Neural cell (in vitro differentiated cells): Measurements from ENCODE around the gene LAPTM5. TPM values are rescaled to one million over a fixed set of nuclear protein-coding genes. Genes with fewer than 3 reads are reported as not detected.

Source experiments
- H2AFZ ChIP-seq: fragments of 200-600, 300-800 bp; sonication (generic), shearing (Covaris generic); 2 replicates; pipeline ENCODE4 v1.6.0; 2014; ENCODE audit warnings: low read depth, mild to moderate bottlenecking, antibody characterized with exemption, low read length, moderate library complexity
- H3F3A ChIP-seq: fragments of 200-600 bp; shearing (Covaris generic); 2 replicates; pipeline ENCODE4 v1.6.1; 2016; ENCODE audit warnings: mild to moderate bottlenecking, moderate library complexity, mixed read lengths, antibody characterized with exemption, low read length; ENCODE audit not compliant: insufficient read depth, poor library complexity, severe bottlenecking
- H3K27ac ChIP-seq: fragments of 200-600, 300-800 bp; sonication (generic), shearing (Covaris generic); 2 replicates; pipeline ENCODE4 v1.5.1; 2014; ENCODE audit warnings: mild to moderate bottlenecking, low read length, moderate library complexity
- H3K27me3 ChIP-seq: fragments of 300-800, 200-600 bp; sonication (generic), shearing (Covaris generic); 2 replicates; pipeline ENCODE4 v1.6.0; 2014; ENCODE audit warnings: mild to moderate bottlenecking, low read depth, low read length, moderate library complexity; ENCODE audit not compliant: insufficient read depth
- H3K36me3 ChIP-seq: fragments of 300-800, 200-600 bp; sonication (generic), shearing (Covaris generic); 2 replicates; pipeline ENCODE4 v1.5.1; 2014; ENCODE audit warnings: mild to moderate bottlenecking, antibody characterized with exemption, low read length, moderate library complexity; ENCODE audit not compliant: insufficient read depth
- H3K4me2 ChIP-seq: fragments of 300-800, 200-600 bp; sonication (generic), shearing (Covaris generic); 2 replicates; pipeline ENCODE4 v1.6.0; 2014; ENCODE audit warnings: mild to moderate bottlenecking, low read length
- H3K4me3 ChIP-seq: fragments of 300-800, 200-600 bp; sonication (generic), shearing (Covaris generic); 2 replicates; pipeline ENCODE4 v1.5.1; 2014; ENCODE audit warnings: mild to moderate bottlenecking, low read length, moderate library complexity
- H3K79me2 ChIP-seq: fragments of 200-600 bp; shearing (Covaris generic); replicated peaks from 2 replicates; pipeline ENCODE4 v1.6.0; 2014; ENCODE audit warnings: mild to moderate bottlenecking, low read length, moderate library complexity; ENCODE audit not compliant: insufficient read depth
- H3K9ac ChIP-seq: fragments of 300-800, 200-600 bp; sonication (generic), shearing (Covaris generic); 2 replicates; pipeline ENCODE4 v1.6.1; 2016; ENCODE audit warnings: mild to moderate bottlenecking, low read length, mixed read lengths
- H3K9me2 ChIP-seq: fragments of 200-600 bp; shearing (Covaris generic); 2 replicates; pipeline ENCODE4 v1.6.1; 2016; ENCODE audit warnings: mild to moderate bottlenecking, low read length, mixed read lengths; ENCODE audit not compliant: insufficient read depth
- H3K9me3 ChIP-seq: fragments of 200-600, 300-800 bp; sonication (generic), shearing (Covaris generic); 2 replicates; pipeline ENCODE4 v1.6.1; 2016; ENCODE audit warnings: mild to moderate bottlenecking, mixed run types, low read length, moderate library complexity, mixed read lengths
- H4K20me1 ChIP-seq: fragments of 200-600 bp; shearing (Covaris generic); 2 replicates; pipeline ENCODE4 v1.6.1; 2016; ENCODE audit warnings: mild to moderate bottlenecking, mixed run types; ENCODE audit not compliant: insufficient read depth
- EP300 ChIP-seq: fragments of 450-650 bp; conservative IDR thresholded peaks from 2 replicates; pipeline ENCODE4 v1.6.1; 2014; ENCODE audit warnings: antibody characterized with exemption, mild to moderate bottlenecking, moderate library complexity; ENCODE audit not compliant: poor library complexity, severe bottlenecking
- EZH2 ChIP-seq: fragments of 200-600, 300-800 bp; shearing (Covaris generic), sonication (generic); IDR thresholded peaks from 2 replicates; pipeline ENCODE4 v1.6.1; 2014; ENCODE audit warnings: antibody characterized with exemption, low read length, borderline replicate concordance, mild to moderate bottlenecking; ENCODE audit not compliant: insufficient read depth, poor library complexity, severe bottlenecking
- MXI1 ChIP-seq: fragments of 450-650 bp; conservative IDR thresholded peaks from 2 replicates; pipeline ENCODE4 v1.6.1; 2014; ENCODE audit warnings: antibody characterized with exemption, mild to moderate bottlenecking; ENCODE audit not compliant: poor library complexity, severe bottlenecking
- POLR2AphosphoS5 ChIP-seq: IDR thresholded peaks from 2 replicates; pipeline ENCODE4 v1.6.1; 2012
- RAD21 ChIP-seq: fragments of 450-650 bp; conservative IDR thresholded peaks from 2 replicates; pipeline ENCODE4 v1.6.1; 2014; ENCODE audit warnings: antibody characterized with exemption, mild to moderate bottlenecking, moderate library complexity
- SMC3 ChIP-seq: fragments of 450-650 bp; conservative IDR thresholded peaks from 2 replicates; pipeline ENCODE4 v1.6.1; 2014; ENCODE audit warnings: antibody characterized with exemption, mild to moderate bottlenecking, moderate library complexity; ENCODE audit not compliant: poor library complexity
- TAF1 ChIP-seq: IDR thresholded peaks from 2 replicates; pipeline ENCODE4 v1.6.1; 2012; ENCODE audit warnings: low read depth
- polyA plus RNA-seq: library from polyadenylated mRNA; depleted of rRNA; stranded (reverse); fragments of >200 nt; gene quantifications from 2 replicates; pipeline ENCODE4 v1.2.3, GENCODE V29; 2014
- TF ChIP-seq, protein P1 (sequence below): fragments of 450-650 bp; IDR thresholded peaks from 2 replicates; pipeline ENCODE4 v1.5.1; 2014; ENCODE audit warnings: antibody characterized with exemption, mild to moderate bottlenecking, moderate library complexity; ENCODE audit not compliant: poor library complexity, severe bottlenecking
- TF ChIP-seq, protein P2 (sequence below): IDR thresholded peaks from 2 replicates; pipeline ENCODE4 v1.6.1; 2012; ENCODE audit warnings: borderline replicate concordance

The LAPTM5 gene
- polyA plus RNA-seq, 1 donor from 2014 or later = 0.12 TPM

DNA sequence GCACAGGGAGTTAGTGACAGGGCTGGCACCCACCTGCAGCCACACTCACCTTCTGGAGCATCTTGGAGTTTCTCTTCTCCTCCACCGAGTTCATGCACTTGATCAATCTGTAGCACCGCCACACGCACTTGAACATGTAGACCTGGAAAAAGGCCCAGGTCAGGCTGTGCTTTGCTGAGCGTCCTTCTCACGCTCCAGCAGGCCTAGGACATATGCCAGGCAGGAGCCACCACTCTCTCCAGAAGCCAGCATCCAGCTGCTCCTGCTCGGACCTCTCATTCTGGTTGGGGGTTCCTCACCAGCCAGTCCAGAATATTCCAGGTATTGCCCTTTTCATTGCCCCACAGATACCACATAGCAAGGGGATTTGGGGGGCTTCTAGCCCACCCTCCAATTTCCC lies 22.4 kb downstream of the LAPTM5 start:
- no peak for TF ChIP-seq TAF1
- TF ChIP-seq, protein P1, sequence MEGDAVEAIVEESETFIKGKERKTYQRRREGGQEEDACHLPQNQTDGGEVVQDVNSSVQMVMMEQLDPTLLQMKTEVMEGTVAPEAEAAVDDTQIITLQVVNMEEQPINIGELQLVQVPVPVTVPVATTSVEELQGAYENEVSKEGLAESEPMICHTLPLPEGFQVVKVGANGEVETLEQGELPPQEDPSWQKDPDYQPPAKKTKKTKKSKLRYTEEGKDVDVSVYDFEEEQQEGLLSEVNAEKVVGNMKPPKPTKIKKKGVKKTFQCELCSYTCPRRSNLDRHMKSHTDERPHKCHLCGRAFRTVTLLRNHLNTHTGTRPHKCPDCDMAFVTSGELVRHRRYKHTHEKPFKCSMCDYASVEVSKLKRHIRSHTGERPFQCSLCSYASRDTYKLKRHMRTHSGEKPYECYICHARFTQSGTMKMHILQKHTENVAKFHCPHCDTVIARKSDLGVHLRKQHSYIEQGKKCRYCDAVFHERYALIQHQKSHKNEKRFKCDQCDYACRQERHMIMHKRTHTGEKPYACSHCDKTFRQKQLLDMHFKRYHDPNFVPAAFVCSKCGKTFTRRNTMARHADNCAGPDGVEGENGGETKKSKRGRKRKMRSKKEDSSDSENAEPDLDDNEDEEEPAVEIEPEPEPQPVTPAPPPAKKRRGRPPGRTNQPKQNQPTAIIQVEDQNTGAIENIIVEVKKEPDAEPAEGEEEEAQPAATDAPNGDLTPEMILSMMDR = no peak
- no peak for TF ChIP-seq EP300
- TF ChIP-seq, protein P2, sequence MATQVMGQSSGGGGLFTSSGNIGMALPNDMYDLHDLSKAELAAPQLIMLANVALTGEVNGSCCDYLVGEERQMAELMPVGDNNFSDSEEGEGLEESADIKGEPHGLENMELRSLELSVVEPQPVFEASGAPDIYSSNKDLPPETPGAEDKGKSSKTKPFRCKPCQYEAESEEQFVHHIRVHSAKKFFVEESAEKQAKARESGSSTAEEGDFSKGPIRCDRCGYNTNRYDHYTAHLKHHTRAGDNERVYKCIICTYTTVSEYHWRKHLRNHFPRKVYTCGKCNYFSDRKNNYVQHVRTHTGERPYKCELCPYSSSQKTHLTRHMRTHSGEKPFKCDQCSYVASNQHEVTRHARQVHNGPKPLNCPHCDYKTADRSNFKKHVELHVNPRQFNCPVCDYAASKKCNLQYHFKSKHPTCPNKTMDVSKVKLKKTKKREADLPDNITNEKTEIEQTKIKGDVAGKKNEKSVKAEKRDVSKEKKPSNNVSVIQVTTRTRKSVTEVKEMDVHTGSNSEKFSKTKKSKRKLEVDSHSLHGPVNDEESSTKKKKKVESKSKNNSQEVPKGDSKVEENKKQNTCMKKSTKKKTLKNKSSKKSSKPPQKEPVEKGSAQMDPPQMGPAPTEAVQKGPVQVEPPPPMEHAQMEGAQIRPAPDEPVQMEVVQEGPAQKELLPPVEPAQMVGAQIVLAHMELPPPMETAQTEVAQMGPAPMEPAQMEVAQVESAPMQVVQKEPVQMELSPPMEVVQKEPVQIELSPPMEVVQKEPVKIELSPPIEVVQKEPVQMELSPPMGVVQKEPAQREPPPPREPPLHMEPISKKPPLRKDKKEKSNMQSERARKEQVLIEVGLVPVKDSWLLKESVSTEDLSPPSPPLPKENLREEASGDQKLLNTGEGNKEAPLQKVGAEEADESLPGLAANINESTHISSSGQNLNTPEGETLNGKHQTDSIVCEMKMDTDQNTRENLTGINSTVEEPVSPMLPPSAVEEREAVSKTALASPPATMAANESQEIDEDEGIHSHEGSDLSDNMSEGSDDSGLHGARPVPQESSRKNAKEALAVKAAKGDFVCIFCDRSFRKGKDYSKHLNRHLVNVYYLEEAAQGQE = no peak
- TF ChIP-seq MXI1 = no peak
- no peak for TF ChIP-seq EZH2
- TF ChIP-seq SMC3 = no peak
- TF ChIP-seq RAD21 = no peak
- no peak for TF ChIP-seq POLR2AphosphoS5
- H3K9me2 ChIP-seq = no peaks in the 10 kb centered on the region
- H3K27ac ChIP-seq = no peak overlapping the region

DNA sequence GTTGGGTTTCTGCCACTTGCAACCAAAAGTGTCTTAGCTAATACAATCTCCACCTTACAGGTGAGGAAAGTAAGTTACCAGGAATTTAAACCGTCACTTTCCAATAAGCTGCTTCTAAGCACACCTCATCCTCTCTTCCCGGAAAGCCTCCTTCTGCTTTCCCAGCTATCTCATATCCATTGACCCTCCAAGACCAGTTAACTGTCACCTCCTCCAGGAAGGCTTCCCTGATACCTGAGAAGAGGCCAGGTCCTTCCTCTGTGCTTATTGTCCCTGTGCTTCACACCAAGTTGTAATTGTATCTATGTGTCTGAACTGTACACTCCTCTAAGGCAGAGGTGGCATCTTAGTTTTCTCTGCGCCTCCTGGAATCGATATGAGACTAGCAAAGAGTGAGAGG lies 23.0 kb downstream of the LAPTM5 start:
- Histone ChIP-seq H3K9me3 (no peaks in the 10 kb centered on the region), H3K27ac (no peak overlapping the region), H2AFZ (no peak overlapping the region), H3F3A (no peaks in the 10 kb centered on the region), H3K4me2 (no peak overlapping the region), H4K20me1 (no peaks in the 10 kb centered on the region), H3K9ac (no peak overlapping the region), H3K4me3 (no peak overlapping the region), H3K27me3 (no peaks in the 10 kb centered on the region), H3K9me2 (no peaks in the 10 kb centered on the region), H3K36me3 (no peaks in the 10 kb centered on the region), H3K79me2 (no peaks in the 10 kb centered on the region)
- TF ChIP-seq MXI1 (no peak), EP300 (no peak), EZH2 (no peak), TAF1 (no peak), RAD21 (no peak), POLR2AphosphoS5 (no peak), SMC3 (no peak)
- TF ChIP-seq, protein P1 = no peak
- TF ChIP-seq, protein P2 = no peak

More for the DNA sequence above, 22.4 kb downstream of the LAPTM5 start:
- Histone ChIP-seq H3K9me3 (no peaks in the 10 kb centered on the region), H3F3A (no peaks in the 10 kb centered on the region), H2AFZ (no peak overlapping the region), H3K4me3 (no peak overlapping the region), H3K27me3 (no peaks in the 10 kb centered on the region), H3K36me3 (no peaks in the 10 kb centered on the region), H4K20me1 (no peaks in the 10 kb centered on the region), H3K9ac (no peak overlapping the region), H3K79me2 (no peaks in the 10 kb centered on the region), H3K4me2 (no peak overlapping the region)
